Endothelial cell of umbilical vein (primary cell): ENCODE measurements around the gene ROBO2. TPM values are rescaled to one million over a fixed set of nuclear protein-coding genes. Genes with fewer than 3 reads are reported as not detected.

Experiments used
- BruUV-seq: library from RNA; stranded (reverse); fragments of 400-500 nt; replicated peaks from 2 replicates; lab custom pipeline; 2021; lab: Mats Ljungman, UMichigan
- CTCF ChIA-PET: fragments of 300-600, 350-600 bp; sonication (Branson Sonifier 250); formaldehyde crosslinking; loops from one replicate; lab custom pipeline; 2021; ENCODE audit warnings: antibody characterized with exemption, inconsistent platforms; lab: Charles Lee
- POLR2A ChIA-PET: fragments of 300-600, 350-600 bp; sonication (Branson Sonifier 250); formaldehyde crosslinking; loops from one replicate; lab custom pipeline; 2021; ENCODE audit warnings: antibody characterized with exemption, inconsistent platforms; lab: Charles Lee
- DNase-seq: peaks from one replicate; pipeline ENCODE4 v3.0.0-alpha.2; 2011; ENCODE audit warnings: low read depth, low spot score
- FAIRE-seq: peaks from 2 replicates; lab custom pipeline; 2011; peaks lifted over from hg19 to GRCh38; lab: Jason Lieb, UNC
- H2AFZ ChIP-seq: 2 replicates; pipeline ENCODE4 v1.6.0; 2012; ENCODE audit warnings: low read depth, low read length, control low read depth, inconsistent platforms
- H3K27ac ChIP-seq: 2 replicates; pipeline ENCODE4 v1.5.1; 2011; ENCODE audit warnings: low read depth, mild to moderate bottlenecking, control low read depth, low read length, moderate library complexity; ENCODE audit not compliant: insufficient read depth
- H3K27me3 ChIP-seq, 2 experiments: 2 replicates each; pipeline versions ENCODE4 v1.6.0 to v1.6.1; 2011; ENCODE audit warnings: low read length in 2 of 2, mixed read lengths in 1 of 2; ENCODE audit not compliant: control insufficient read depth in 2 of 2, insufficient read depth in 2 of 2
- H3K36me3 ChIP-seq, 2 experiments: 2 replicates in 1 of 2; 3 replicates in 1 of 2; pipeline ENCODE4 v1.5.1; 2011; ENCODE audit warnings: low read length in 2 of 2, mild to moderate bottlenecking in 1 of 2, moderate library complexity in 1 of 2; ENCODE audit not compliant: control insufficient read depth in 2 of 2, insufficient read depth in 2 of 2; ENCODE audit errors: extremely low read depth in 1 of 2
- H3K4me1 ChIP-seq: 3 replicates; pipeline ENCODE4 v1.5.1; 2011; ENCODE audit warnings: mild to moderate bottlenecking, low read length; ENCODE audit not compliant: control insufficient read depth, insufficient read depth; ENCODE audit errors: extremely low read depth
- H3K4me2 ChIP-seq: 2 replicates; pipeline ENCODE4 v1.6.1; 2011; ENCODE audit warnings: low read length, control low read depth, mixed read lengths; ENCODE audit not compliant: insufficient read depth
- H3K4me3 ChIP-seq, 3 experiments: fragments of 200-600 bp in 1 of 3; sonication (generic), shearing (Covaris generic) in 1 of 3; replicated peaks in 1 of 3; 2 replicates each; pipeline ENCODE4 v1.5.1; 2011 to 2016; ENCODE audit warnings: control low read depth in 3 of 3, low read length in 3 of 3, mild to moderate bottlenecking in 2 of 3, inconsistent platforms in 1 of 3, low read depth in 1 of 3, moderate library complexity in 1 of 3; ENCODE audit not compliant: insufficient read depth in 1 of 3
- H3K79me2 ChIP-seq: 2 replicates; pipeline ENCODE4 v1.6.0; 2012; ENCODE audit warnings: low read length, inconsistent platforms; ENCODE audit not compliant: control insufficient read depth, insufficient read depth
- H3K9ac ChIP-seq: replicated peaks from 2 replicates; pipeline ENCODE3; 2011; ENCODE audit warnings: low read length, control low read depth; ENCODE audit not compliant: insufficient read depth; ENCODE audit errors: extremely low read depth
- H3K9me1 ChIP-seq: replicated peaks from 3 replicates; pipeline ENCODE4 v1.6.0; 2011; ENCODE audit warnings: mild to moderate bottlenecking, low read length; ENCODE audit not compliant: control insufficient read depth, insufficient read depth; ENCODE audit errors: extremely low read depth
- H3K9me3 ChIP-seq: replicated peaks from 2 replicates; pipeline ENCODE4 v1.5.1; 2012; ENCODE audit warnings: low read length, inconsistent platforms; ENCODE audit not compliant: control insufficient read depth, insufficient read depth
- H4K20me1 ChIP-seq: replicated peaks from 2 replicates; pipeline ENCODE3; 2011; ENCODE audit warnings: mild to moderate bottlenecking, low read length; ENCODE audit not compliant: control insufficient read depth, insufficient read depth; ENCODE audit errors: extremely low read depth
- EZH2 ChIP-seq: IDR thresholded peaks from 2 replicates; pipeline ENCODE4 v1.6.1; 2012; ENCODE audit warnings: borderline replicate concordance, low read depth, mild to moderate bottlenecking, moderate library complexity, low read length, inconsistent platforms; ENCODE audit not compliant: severe bottlenecking
- FOS ChIP-seq: IDR thresholded peaks from 2 replicates; pipeline ENCODE4 v1.6.1; 2011; ENCODE audit warnings: mild to moderate bottlenecking, low read length, moderate library complexity, borderline replicate concordance; ENCODE audit not compliant: insufficient read depth
- GATA2 ChIP-seq: IDR thresholded peaks from 2 replicates; pipeline ENCODE4 v1.7.0; 2011; ENCODE audit warnings: low read depth, mild to moderate bottlenecking, moderate library complexity, mixed read lengths, low read length; ENCODE audit not compliant: insufficient read length, insufficient read depth
- JUN ChIP-seq: IDR thresholded peaks from 2 replicates; pipeline ENCODE4 v1.6.1; 2011; ENCODE audit warnings: borderline replicate concordance, low read depth; ENCODE audit not compliant: insufficient read length, insufficient read depth
- MAX ChIP-seq: IDR thresholded peaks from 2 replicates; pipeline ENCODE4 v1.6.1; 2011; ENCODE audit not compliant: insufficient read depth, insufficient read length
- MYC ChIP-seq: IDR thresholded peaks from one replicate; pipeline ENCODE4 v1.6.1; 2011; ENCODE audit warnings: mild to moderate bottlenecking, low read depth, low read length
- POLR2A ChIP-seq: IDR thresholded peaks from 2 replicates; pipeline ENCODE4 v1.6.1; 2012; ENCODE audit warnings: low read depth, mild to moderate bottlenecking, control low read depth, low read length
- POLR2AphosphoS5 ChIP-seq: IDR thresholded peaks from 2 replicates; pipeline ENCODE4 v1.6.1; 2012; ENCODE audit warnings: low read depth, mild to moderate bottlenecking, control low read depth, low read length, moderate library complexity; ENCODE audit not compliant: insufficient read depth
- dilution Hi-C: fragments of 300-500 bp; cut with MboI; formaldehyde crosslinking; loops from one replicate; pipeline ENCODE4 v1.15.0; 2019; ENCODE audit warnings: low sequenced_read_pairs; ENCODE audit not compliant: extremely low pct_ligation_motif_present
- intact Hi-C: fragments of 100-400 bp; cut with micrococcal nuclease; formaldehyde crosslinking; loops from one replicate; pipeline ENCODE4 v1.10.0; 2022
- polyA plus RNA-seq, 4 experiments: library from polyadenylated mRNA; depleted of rRNA in 3 of 4; stranded (reverse) in 3 of 4; unstranded in 1 of 4; fragments of >200 nt; gene quantifications; 2 replicates each; pipeline versions ENCODE4 v1.2.1 to v1.2.3, GENCODE V29; 2011 to 2012; ENCODE audit warnings: missing spikeins in 1 of 4
- total RNA-seq: library from RNA; stranded (reverse); gene quantifications from 2 replicates; pipeline ENCODE4 v1.2.3, GENCODE V29; 2021
- TF ChIP-seq, protein P1 (sequence below), 2 donors: IDR thresholded peaks; 1 replicate in 1 of 2; 2 replicates in 1 of 2; pipeline ENCODE4 v1.5.1; 2011; ENCODE audit warnings: low read length in 2 of 2, mild to moderate bottlenecking in 2 of 2, moderate library complexity in 2 of 2, control low read depth in 1 of 2, inconsistent platforms in 1 of 2, low read depth in 1 of 2; ENCODE audit not compliant: insufficient read depth in 1 of 2; ENCODE audit errors: extremely low read depth in 1 of 2

ROBO2 gene
- total and polyA plus RNA-seq, 2 donors (not counting 3 experiments of a cell fraction or from before 2014, with no cell fraction given), result not detected

DNA sequence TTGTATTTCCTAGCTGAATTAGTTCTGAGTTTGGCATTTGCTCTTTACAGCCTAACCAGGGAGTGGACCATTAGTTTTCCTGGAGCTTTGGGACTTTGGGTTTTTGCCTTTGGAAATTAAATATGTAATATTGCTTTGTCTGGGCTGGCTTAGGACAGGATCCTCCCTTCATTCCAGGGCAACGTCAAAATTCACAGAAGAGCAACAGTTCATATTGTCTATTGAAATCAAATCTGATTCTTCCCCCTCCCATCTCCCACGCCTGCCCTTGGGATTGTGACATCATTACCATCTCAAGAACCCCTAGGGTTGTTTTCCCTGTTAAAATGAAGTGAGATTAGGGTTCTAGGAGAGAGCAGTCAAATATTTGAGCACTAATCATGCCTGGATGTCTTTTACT lies 194.1 kb downstream of the ROBO2 start:
- no peaks in the 10 kb centered on the region for H4K20me1 ChIP-seq
- TF ChIP-seq JUN, result no peak
- TF ChIP-seq MYC, result no peak
- TF ChIP-seq POLR2A, result no peak
- TF ChIP-seq, protein P1, sequence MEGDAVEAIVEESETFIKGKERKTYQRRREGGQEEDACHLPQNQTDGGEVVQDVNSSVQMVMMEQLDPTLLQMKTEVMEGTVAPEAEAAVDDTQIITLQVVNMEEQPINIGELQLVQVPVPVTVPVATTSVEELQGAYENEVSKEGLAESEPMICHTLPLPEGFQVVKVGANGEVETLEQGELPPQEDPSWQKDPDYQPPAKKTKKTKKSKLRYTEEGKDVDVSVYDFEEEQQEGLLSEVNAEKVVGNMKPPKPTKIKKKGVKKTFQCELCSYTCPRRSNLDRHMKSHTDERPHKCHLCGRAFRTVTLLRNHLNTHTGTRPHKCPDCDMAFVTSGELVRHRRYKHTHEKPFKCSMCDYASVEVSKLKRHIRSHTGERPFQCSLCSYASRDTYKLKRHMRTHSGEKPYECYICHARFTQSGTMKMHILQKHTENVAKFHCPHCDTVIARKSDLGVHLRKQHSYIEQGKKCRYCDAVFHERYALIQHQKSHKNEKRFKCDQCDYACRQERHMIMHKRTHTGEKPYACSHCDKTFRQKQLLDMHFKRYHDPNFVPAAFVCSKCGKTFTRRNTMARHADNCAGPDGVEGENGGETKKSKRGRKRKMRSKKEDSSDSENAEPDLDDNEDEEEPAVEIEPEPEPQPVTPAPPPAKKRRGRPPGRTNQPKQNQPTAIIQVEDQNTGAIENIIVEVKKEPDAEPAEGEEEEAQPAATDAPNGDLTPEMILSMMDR (IDR thresholded peaks at IDR 0.05; ENCODE audit: extremely low read depth in 1 of 2, insufficient read depth in 1 of 2, low read depth in 1 of 2, low read length in 2 of 2), result no peak
- no peak for TF ChIP-seq MAX
- no peak for TF ChIP-seq EZH2
- no peak for TF ChIP-seq FOS
- TF ChIP-seq POLR2AphosphoS5, result no peak
- TF ChIP-seq GATA2, result no peak
- H3K9me3 ChIP-seq, result no peaks in the 10 kb centered on the region
- H3K9ac ChIP-seq, result no peak overlapping the region
- no peaks in the 10 kb centered on the region for H3K4me1 ChIP-seq
- H3K4me3 ChIP-seq, result no peak overlapping the region
- no TSS peak for BruUV-seq
- H3K27me3 ChIP-seq, result no peaks in the 10 kb centered on the region
- H2AFZ ChIP-seq, result no peak overlapping the region
- H3K9me1 ChIP-seq, result no peaks in the 10 kb centered on the region
- dilution Hi-C loops (no loop called here), intact Hi-C loops (no loop called here)
- H3K79me2 ChIP-seq, result no peaks in the 10 kb centered on the region
- POLR2A ChIA-PET, result no interaction called here
- CTCF ChIA-PET, result no interaction called here
- DNase-seq (no peak), FAIRE-seq (no peak)
- no peaks in the 10 kb centered on the region for H3K36me3 ChIP-seq
- no peak overlapping the region for H3K4me2 ChIP-seq
- no peak overlapping the region for H3K27ac ChIP-seq
